ENCODE measurements around the gene NBEA.

The NBEA gene

GRCh38 chr13:35714588-35715377, 772.7 kb downstream of the NBEA start:
- no peak for DNase-seq (ENCODE audit: low read depth, low spot score)
- no peak overlapping the region for H3K27ac ChIP-seq

DNA sequence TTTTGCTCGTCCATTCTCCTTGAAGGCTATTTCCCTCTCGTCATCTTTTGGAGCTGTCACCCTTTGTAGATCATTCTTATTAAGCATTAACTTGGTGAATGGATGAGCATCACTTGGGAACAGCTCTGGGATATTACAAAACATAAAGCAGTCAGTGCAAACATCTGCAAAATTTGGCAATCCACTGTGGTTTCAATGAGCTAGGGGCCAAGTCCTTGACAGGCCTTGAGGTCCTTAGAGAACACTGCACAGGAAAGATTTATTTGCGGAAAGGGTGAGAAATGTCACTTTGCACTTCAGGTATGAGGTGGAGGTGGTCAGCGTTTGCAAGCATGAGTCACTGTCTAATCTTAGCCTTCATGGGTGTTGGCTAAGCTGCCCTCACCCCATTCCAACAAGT, 774.1 kb downstream of the NBEA start:
- no peak overlapping the region for H3K27ac ChIP-seq
- DNase-seq (ENCODE audit: low read depth, low spot score): no peak

DNA sequence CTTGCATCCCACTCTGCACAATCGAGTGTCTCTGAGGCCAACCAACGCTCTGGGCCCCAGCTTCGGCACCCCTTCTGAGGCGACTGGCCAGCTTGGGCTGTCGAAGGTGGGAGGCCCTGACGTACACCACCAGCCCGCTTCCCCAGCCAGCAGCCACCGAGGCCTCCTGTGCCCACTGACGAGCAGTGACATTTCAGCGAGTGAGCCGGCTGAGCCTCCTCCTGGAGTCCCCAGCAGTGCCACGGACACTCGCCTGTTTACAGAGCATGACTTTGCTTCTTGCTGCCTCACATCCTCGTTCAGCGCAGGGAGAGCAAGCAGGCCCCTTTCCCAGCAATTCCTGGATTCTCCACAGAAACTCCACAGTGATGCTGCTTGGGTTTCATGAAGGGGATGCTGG, 774.7 kb downstream of the NBEA start:
- DNase-seq (ENCODE audit: low read depth, low spot score): no peak
- H3K27ac ChIP-seq: no peak overlapping the region

DNA sequence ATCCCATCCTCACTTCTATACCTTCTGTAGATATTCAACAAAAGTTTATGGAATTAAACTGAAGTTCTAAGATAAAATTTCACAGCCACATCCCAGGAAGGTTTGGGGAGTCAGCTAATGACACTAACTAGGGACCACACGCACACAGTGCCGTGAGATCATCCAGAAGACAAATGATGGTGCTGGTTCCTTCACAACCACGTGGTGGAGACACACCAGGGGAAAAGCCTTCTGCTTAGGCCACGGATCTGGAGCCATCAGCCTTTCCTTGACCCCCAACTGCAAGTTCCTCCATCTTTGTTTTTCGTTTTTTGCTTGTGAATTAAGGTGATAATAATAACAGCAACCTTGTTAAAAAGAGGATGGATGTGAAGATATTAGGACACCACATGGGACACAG, 776.0 kb downstream of the NBEA start:
- DNase-seq (ENCODE audit: low read depth, low spot score): no peak
- no peak overlapping the region for H3K27ac ChIP-seq

DNA sequence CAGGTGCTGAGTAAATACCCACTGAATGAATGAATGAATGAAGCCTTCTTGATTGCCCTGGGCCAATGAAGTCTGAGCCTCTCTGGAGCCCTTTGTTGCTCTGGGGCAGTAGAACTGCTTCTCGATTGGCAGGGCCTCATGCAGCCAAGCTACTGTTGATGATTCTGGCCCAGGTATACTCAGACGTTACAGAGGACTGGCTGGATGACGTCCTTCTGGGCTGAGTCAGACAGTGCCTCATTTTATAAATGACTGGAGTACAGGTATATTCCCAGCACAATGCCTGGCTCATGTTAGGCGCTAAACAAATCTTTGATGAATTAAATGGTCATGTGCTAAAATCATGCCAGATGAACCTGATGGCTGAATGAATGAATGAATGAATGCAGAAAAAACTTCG, 778.2 kb downstream of the NBEA start:
- DNase-seq (ENCODE audit: low read depth, low spot score): peak; percentile 39
- H3K27ac ChIP-seq: no peak overlapping the region

DNA sequence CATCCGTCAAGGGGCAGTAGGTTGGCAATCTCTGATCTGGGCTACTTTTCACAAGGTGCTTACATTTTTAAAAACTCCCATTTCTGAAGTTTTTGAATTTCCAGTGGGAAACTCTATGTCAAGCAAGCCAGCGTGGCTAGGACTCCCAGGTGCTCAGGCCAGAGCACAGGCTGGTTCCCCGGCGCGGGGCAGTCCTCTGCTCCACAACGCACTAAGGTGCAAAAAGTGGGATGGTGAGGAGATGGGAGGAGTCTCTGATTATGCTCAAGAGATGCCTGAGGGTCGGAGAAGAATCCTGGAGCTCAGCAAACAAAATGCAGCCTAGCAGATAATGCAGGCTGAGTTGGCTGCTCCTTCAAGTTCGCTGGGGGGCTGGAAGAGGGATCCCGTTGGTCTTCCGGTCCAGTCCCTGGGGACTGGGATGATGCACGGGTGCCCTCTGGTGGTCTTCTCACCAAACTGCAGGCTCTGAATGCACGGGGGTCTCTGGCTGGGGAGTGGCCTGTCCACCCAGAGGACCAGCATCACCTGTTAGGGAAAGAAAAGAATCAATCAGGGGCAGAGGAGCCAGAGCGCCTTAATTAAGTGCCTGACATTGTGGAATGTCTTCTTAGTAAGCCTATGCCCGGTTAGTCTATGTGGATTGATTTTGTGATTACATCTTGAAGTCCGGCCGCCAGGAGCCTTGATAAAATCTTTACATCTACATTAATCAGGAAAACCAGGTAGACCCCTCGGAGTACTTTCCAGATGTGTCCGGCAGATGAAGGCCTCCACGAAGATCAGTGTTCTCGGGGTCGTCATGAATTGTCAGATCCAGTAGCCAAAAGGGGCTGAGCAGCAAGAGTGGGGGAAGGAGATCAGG, 778.9 kb downstream of the NBEA start:
- DNase-seq (ENCODE audit: low read depth, low spot score): no peak
- H3K27ac ChIP-seq: no peak overlapping the region
